DND-41 (cell line): ENCODE data around the gene GJD4.

ENCODE experiments used
- ATAC-seq: fragments of 200-7000 bp; cut with Tn5 transposase; 3 replicates; pipeline ENCODE4 v1.9.1; 2021; ENCODE audit warnings: low read depth; ENCODE audit not compliant: insufficient read depth
- DNase-seq: peaks from one replicate; pipeline ENCODE4 v3.0.0-alpha.2; 2020
- H2AFZ ChIP-seq: 2 replicates; pipeline ENCODE4 v1.6.0; 2012; ENCODE audit warnings: low read depth, low read length
- H3K27ac ChIP-seq: 2 replicates; pipeline ENCODE4 v1.5.1; 2012; ENCODE audit warnings: low read length, inconsistent platforms
- H3K27me3 ChIP-seq: fragments of 200-600 bp; sonication (generic); 2 replicates; pipeline ENCODE4 v1.6.0; 2012; ENCODE audit warnings: low read length, mild to moderate bottlenecking, inconsistent platforms; ENCODE audit not compliant: insufficient read depth, poor library complexity
- H3K36me3 ChIP-seq: 2 replicates; pipeline ENCODE4 v1.5.1; 2012; ENCODE audit warnings: low read length, inconsistent platforms; ENCODE audit not compliant: insufficient read depth
- H3K4me1 ChIP-seq: 2 replicates; pipeline ENCODE4 v1.5.1; 2012; ENCODE audit warnings: mild to moderate bottlenecking, low read length; ENCODE audit not compliant: insufficient read depth
- H3K4me2 ChIP-seq: 2 replicates; pipeline ENCODE4 v1.6.0; 2012; ENCODE audit warnings: mild to moderate bottlenecking, moderate library complexity, low read length, inconsistent platforms; ENCODE audit not compliant: insufficient read depth
- H3K4me3 ChIP-seq, 2 experiments: fragments of 200-600 bp in 1 of 2; shearing (Covaris generic) in 1 of 2; 2 replicates each; pipeline ENCODE4 v1.5.1; 2012 to 2016; ENCODE audit warnings: inconsistent platforms in 2 of 2, low read length in 2 of 2, mild to moderate bottlenecking in 2 of 2, low read depth in 1 of 2, moderate library complexity in 1 of 2
- H3K79me2 ChIP-seq: 2 replicates; pipeline ENCODE4 v1.6.0; 2012; ENCODE audit warnings: low read length, inconsistent platforms; ENCODE audit not compliant: insufficient read depth
- H3K9ac ChIP-seq: 2 replicates; pipeline ENCODE4 v1.6.0; 2012; ENCODE audit warnings: low read depth, mild to moderate bottlenecking, inconsistent platforms, low read length, moderate library complexity
- H3K9me3 ChIP-seq: 2 replicates; pipeline ENCODE4 v1.5.1; 2012; ENCODE audit warnings: low read length, moderate library complexity, mild to moderate bottlenecking, inconsistent platforms; ENCODE audit not compliant: insufficient read depth, severe bottlenecking
- H4K20me1 ChIP-seq: 2 replicates; pipeline ENCODE4 v1.6.0; 2012; ENCODE audit warnings: low read length; ENCODE audit not compliant: insufficient read depth
- EZH2 ChIP-seq: IDR thresholded peaks from 3 replicates; pipeline ENCODE4 v1.6.1; 2012; ENCODE audit warnings: borderline replicate concordance, low read depth, mild to moderate bottlenecking, moderate library complexity, low read length, inconsistent platforms; ENCODE audit not compliant: severe bottlenecking
- TF ChIP-seq, protein P1 (sequence below): IDR thresholded peaks from 2 replicates; pipeline ENCODE4 v1.5.1; 2012; ENCODE audit warnings: borderline replicate concordance, low read length, moderate library complexity, mild to moderate bottlenecking; ENCODE audit not compliant: poor library complexity, severe bottlenecking; ENCODE audit errors: extremely low read depth

Gene GJD4

DNA sequence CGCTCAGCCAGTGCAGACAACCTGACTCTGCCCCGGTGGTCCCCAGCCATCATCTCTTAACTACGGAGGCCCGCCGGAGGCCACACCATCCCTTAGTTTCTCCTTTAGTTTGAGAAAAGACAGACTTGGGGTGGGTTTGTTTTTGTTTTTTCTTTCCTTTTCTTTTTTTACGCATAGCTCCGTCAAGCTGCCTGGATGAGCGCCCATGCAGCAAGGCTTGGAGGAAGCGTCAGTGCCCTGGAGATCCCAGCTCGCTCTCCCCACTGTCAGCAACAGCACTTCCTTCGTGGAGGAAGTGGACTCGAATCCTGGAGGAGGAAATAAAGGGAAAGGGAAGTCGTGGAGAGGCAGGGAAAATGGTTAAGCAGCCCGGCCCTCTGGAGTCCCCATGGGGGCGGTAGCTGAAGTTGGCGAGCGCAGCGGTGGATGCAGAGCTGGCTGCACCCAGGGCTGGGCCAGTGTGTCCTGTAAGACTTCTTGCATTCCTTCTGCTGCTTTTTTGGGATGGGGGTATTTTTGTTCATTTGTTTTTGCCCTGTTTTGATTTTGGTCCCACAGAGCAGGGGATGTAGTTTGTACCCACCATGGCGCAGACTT is 35.9 kb upstream of the GJD4 start:
- Histone ChIP-seq H3K9ac (no peak overlapping the region), H3K27me3 (no peaks in the 10 kb centered on the region), H4K20me1 (peaks cover 3% of the 10 kb centered on the region; the same call in 1 of the 2 replicates), H3K9me3 (no peaks in the 10 kb centered on the region), H3K4me1 (peaks cover 8% of the 10 kb centered on the region), H3K4me3 (no peak overlapping the region), H2AFZ (no peak overlapping the region), H3K27ac (no peak overlapping the region), H3K36me3 (peaks cover 32% of the 10 kb centered on the region), H3K79me2 (no peaks in the 10 kb centered on the region), H3K4me2 (no peak overlapping the region)
- no peak for DNase-seq
- ATAC-seq = no peak
- TF ChIP-seq, protein P1, sequence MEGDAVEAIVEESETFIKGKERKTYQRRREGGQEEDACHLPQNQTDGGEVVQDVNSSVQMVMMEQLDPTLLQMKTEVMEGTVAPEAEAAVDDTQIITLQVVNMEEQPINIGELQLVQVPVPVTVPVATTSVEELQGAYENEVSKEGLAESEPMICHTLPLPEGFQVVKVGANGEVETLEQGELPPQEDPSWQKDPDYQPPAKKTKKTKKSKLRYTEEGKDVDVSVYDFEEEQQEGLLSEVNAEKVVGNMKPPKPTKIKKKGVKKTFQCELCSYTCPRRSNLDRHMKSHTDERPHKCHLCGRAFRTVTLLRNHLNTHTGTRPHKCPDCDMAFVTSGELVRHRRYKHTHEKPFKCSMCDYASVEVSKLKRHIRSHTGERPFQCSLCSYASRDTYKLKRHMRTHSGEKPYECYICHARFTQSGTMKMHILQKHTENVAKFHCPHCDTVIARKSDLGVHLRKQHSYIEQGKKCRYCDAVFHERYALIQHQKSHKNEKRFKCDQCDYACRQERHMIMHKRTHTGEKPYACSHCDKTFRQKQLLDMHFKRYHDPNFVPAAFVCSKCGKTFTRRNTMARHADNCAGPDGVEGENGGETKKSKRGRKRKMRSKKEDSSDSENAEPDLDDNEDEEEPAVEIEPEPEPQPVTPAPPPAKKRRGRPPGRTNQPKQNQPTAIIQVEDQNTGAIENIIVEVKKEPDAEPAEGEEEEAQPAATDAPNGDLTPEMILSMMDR = no peak
- no peak for TF ChIP-seq EZH2

DNA sequence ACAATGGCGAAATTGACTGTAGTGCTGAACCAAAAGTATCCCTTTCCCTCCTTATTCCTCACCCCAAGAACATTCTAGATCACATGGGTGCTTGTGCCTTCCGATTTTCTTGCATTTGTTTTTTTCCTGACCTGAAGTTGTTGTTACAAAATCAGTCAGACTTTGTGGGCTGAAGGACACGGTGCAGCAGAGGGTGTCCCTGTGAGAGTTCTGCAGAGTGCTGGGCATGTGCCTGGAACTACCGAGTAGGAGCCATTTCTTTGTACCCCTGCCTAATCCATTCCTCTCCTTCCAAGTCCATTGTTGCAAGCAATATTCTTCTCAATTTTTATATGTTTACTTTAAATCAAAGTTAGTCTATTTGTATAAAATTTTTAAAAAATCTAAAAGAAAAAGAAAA is 35.3 kb upstream of the GJD4 start:
- DNase-seq = no peak
- Histone ChIP-seq H3K79me2 (no peaks in the 10 kb centered on the region), H2AFZ (no peak overlapping the region), H3K4me3 (no peak overlapping the region), H3K36me3 (peaks cover 36% of the 10 kb centered on the region), H3K9ac (no peak overlapping the region), H3K4me1 (peaks cover 2% of the 10 kb centered on the region; the same call in 1 of the 2 replicates), H3K27me3 (no peaks in the 10 kb centered on the region), H4K20me1 (no peaks in the 10 kb centered on the region), H3K9me3 (no peaks in the 10 kb centered on the region), H3K4me2 (no peak overlapping the region), H3K27ac (no peak overlapping the region)
- ATAC-seq = no peak
- TF ChIP-seq, protein P1 = no peak
- TF ChIP-seq EZH2 = no peak

DNA sequence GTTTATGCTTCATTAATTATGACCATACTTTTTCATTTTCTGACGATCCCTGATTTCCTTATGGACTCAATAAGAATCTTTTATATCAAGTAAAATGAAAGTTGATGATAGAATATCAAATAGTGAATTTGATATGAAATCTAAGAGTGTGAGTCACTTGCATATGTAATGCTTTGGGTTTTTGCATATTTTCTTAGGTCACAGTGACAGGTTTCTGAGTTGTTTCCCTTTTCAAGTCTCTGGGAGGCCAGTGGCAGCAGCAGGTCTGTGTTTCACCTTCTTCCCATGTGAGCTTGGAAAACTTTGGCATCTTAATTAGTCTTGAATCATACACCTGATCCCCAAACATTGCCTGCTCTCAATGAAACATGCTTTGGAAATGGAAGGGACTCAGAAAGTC is 34.7 kb upstream of the GJD4 start:
- H2AFZ ChIP-seq = no peak overlapping the region
- no peaks in the 10 kb centered on the region for H3K4me1 ChIP-seq
- H3K4me2 ChIP-seq = no peak overlapping the region
- peaks cover 33% of the 10 kb centered on the region for H3K36me3 ChIP-seq
- H3K27ac ChIP-seq = no peak overlapping the region
- ATAC-seq = no peak
- H4K20me1 ChIP-seq = no peaks in the 10 kb centered on the region
- H3K27me3 ChIP-seq = no peaks in the 10 kb centered on the region
- no peaks in the 10 kb centered on the region for H3K79me2 ChIP-seq
- H3K4me3 ChIP-seq = no peak overlapping the region
- H3K9ac ChIP-seq = no peak overlapping the region
- DNase-seq = no peak
- TF ChIP-seq, protein P1 = no peak
- no peak for TF ChIP-seq EZH2
- H3K9me3 ChIP-seq = no peaks in the 10 kb centered on the region

DNA sequence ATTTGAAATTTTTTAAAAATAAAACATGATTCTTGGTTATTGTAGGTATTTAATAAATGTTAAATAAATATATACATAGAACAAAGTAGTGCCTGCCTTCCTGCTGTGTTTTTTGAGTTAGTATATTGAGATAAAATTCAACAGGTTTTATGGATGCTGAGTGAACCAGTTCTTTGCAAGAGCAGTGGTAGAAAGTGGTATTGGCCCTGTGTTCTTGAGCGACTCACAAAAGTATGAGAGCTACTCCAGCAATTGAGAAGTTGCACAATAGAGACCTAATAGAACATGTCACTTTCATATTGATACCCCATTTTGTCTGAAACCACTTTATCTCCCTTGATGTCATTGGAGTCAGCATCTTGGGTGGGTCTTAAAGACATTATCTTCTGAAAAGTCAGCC is 32.6 kb upstream of the GJD4 start:
- no peak overlapping the region for H3K9ac ChIP-seq
- no peaks in the 10 kb centered on the region for H4K20me1 ChIP-seq
- H3K4me2 ChIP-seq = no peak overlapping the region
- DNase-seq (no peak), ATAC-seq (no peak)
- no peaks in the 10 kb centered on the region for H3K9me3 ChIP-seq
- no peak for TF ChIP-seq EZH2
- TF ChIP-seq, protein P1 = no peak
- H3K4me1 ChIP-seq = no peaks in the 10 kb centered on the region
- peaks cover 21% of the 10 kb centered on the region for H3K36me3 ChIP-seq
- no peaks in the 10 kb centered on the region for H3K27me3 ChIP-seq
- no peak overlapping the region for H2AFZ ChIP-seq
- no peak overlapping the region for H3K27ac ChIP-seq
- no peaks in the 10 kb centered on the region for H3K79me2 ChIP-seq
- H3K4me3 ChIP-seq = no peak overlapping the region
